Fibroblast of pulmonary artery (primary cell): ENCODE results near the gene SNPH.

Experiments used
- DNase-seq: peaks from one replicate; pipeline ENCODE4 v3.0.0-alpha.2; 2010; ENCODE audit warnings: low read depth
- H3K4me3 ChIP-seq: replicated peaks from 2 replicates; pipeline ENCODE4 v1.5.1; 2011; ENCODE audit warnings: low read depth, mild to moderate bottlenecking, control low read depth, low read length, moderate library complexity
- TF ChIP-seq, protein P1 (sequence below): IDR thresholded peaks from 2 replicates; pipeline ENCODE4 v1.5.1; 2011; ENCODE audit warnings: mild to moderate bottlenecking, control low read depth, low read length, inconsistent platforms; ENCODE audit errors: missing control alignments

The SNPH gene

DNA sequence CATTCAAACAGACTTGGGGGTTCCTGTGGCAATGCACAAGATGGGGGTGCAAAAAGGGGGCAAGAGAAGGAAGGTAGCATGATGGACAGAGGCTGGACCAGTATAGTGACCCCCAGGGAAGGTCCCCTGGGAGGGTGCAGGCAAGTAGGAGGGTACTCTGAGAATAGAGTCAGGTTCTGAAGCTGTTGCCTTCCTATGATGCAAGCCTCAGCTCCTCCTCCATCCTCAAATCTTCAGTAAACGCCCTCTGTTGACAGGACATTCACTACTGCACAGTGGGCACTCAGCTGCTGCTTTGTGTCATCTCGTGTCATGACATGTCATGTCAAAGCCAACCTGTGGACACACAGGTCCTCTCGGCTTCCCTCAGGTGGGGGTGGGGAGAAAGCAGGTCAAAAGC is 68.7 kb downstream of the SNPH start:
- H3K4me3 ChIP-seq: no peak overlapping the region
- DNase-seq: no peak
- TF ChIP-seq, protein P1, sequence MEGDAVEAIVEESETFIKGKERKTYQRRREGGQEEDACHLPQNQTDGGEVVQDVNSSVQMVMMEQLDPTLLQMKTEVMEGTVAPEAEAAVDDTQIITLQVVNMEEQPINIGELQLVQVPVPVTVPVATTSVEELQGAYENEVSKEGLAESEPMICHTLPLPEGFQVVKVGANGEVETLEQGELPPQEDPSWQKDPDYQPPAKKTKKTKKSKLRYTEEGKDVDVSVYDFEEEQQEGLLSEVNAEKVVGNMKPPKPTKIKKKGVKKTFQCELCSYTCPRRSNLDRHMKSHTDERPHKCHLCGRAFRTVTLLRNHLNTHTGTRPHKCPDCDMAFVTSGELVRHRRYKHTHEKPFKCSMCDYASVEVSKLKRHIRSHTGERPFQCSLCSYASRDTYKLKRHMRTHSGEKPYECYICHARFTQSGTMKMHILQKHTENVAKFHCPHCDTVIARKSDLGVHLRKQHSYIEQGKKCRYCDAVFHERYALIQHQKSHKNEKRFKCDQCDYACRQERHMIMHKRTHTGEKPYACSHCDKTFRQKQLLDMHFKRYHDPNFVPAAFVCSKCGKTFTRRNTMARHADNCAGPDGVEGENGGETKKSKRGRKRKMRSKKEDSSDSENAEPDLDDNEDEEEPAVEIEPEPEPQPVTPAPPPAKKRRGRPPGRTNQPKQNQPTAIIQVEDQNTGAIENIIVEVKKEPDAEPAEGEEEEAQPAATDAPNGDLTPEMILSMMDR: peak; percentile 20

- no peak for DNase-seq
- TF ChIP-seq, protein P1: no peak
- no peak overlapping the region for H3K4me3 ChIP-seq
These were observed 70.0 kb downstream of the SNPH start for GRCh38 chr20:1335961-1336698.

DNA sequence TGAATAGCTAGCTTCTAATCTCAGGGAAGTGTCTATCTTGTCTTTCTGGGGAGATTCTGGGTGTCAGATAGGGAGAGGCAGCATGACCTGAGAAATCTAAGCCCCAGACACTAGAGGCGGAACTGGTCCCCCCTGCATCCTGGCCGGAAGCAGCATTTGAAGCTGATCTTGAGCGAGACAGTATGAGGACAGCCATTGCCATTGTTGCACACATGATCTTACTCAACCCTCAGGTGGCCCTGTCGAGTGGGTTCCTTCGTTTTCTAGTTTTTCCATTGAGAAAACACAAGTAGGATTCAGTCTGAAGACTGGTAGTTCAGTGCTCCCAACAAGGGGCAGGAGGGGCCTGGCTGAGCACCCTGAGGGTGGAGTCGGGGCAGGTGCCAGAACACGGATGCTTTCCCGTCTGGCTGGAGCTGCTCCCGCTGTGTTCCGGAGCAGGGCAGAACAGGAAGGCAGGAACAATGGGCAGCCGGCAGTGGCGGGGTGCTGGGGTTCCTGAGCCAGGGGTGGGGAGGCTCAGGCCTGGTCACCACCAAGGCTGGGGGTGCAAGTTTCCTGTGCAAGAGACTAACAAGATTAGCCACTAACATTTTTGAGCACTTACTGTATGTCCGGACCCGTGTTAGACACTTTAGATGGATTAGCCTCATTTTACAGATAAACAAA is 70.7 kb downstream of the SNPH start:
- TF ChIP-seq, protein P1: no peak
- peak; percentile 84 for DNase-seq
- H3K4me3 ChIP-seq: no peak overlapping the region

DNA sequence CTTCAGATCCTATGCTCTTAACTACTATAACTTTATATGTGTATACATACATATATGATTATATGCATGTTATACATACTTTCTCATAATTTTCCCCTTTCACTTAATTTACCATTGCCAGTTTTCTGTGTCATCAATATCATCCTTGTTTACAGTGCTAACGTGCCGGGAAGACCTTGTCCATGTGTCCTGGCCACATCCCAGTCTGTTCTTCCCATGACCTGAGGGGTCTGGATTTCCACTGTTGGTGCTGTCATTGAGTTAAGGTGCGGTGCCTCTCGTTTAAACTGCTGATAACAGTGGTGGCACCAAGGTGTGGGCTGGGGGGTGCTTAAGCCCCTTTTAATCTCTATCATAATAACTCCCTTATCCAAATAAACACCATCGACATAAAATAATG is 71.3 kb downstream of the SNPH start:
- no peak overlapping the region for H3K4me3 ChIP-seq
- TF ChIP-seq, protein P1: no peak
- DNase-seq: no peak

- no peak for DNase-seq
- H3K4me3 ChIP-seq: no peak overlapping the region
- TF ChIP-seq, protein P1: no peak
These were observed 72.0 kb downstream of the SNPH start for GRCh38 chr20:1338096-1338495.

DNA sequence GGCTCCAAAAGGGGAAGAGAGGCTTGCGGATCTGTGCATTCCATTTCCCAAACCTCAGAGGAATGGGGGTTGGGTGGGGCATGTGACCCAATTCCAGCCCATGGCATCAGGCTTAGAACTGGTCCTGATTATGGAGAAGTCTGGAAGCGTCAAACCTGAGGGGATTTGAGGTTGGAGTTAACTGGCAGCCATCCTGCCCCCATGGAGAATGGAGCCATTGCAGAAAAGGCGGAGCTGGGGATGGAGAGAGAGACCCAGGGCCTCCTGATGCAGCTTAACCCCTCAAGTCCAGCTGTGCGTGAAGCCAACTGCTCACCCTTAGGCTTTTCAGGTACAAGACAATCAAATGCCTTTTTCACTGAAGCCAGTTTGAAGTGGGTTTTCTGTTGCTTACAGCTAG is 72.7 kb downstream of the SNPH start:
- no peak for DNase-seq
- TF ChIP-seq, protein P1: no peak
- no peak overlapping the region for H3K4me3 ChIP-seq
